ENCODE data around the gene TRAF7. TPM values are rescaled to one million over a fixed set of nuclear protein-coding genes. Genes with fewer than 3 reads are reported as not detected.

Gene TRAF7
- total RNA-seq, 2 experiments from 2014 or later: 59.5 to 72.9 TPM

- no peak within 1 kb of the TSS for H3K27ac Mint-ChIP-seq
- peak; percentile 59 for DNase-seq
- H3K4me3 Mint-ChIP-seq: peak within 1 kb of the TSS; percentile 18
- peak; percentile 54 for ATAC-seq
- H3K27me3 Mint-ChIP-seq: peaks cover 7% of the 10 kb centered on the region
- H3K9me3 Mint-ChIP-seq (ENCODE audit: low read depth): no peaks in the 10 kb centered on the region
- H3K36me3 Mint-ChIP-seq: peaks cover 11% of the 10 kb centered on the region
- CTCF ChIA-PET: interaction anchor here (1.1 to 2.5 kb wide), 5 partner anchors 8 to 144 kb away, joined by 3 to 14 read pairs (median 7); no protein-coding TSS in a partner anchor
- H3K4me1 Mint-ChIP-seq: peaks cover 26% of the 10 kb centered on the region
Measured at GRCh38 chr16:2147981-2148671, 7.5 kb upstream of the TRAF7 start, which contains the start of gene RAB26. Gene RAB26 (plus strand): TSS chr16:2148625. CDS start chr16:2148784, 159 bp downstream.

- ATAC-seq: peak; percentile 5
- H3K4me3 Mint-ChIP-seq: peak overlapping the region; percentile 18
- DNase-seq: peak; percentile 56
- peaks cover 34% of the 10 kb centered on the region for H3K4me1 Mint-ChIP-seq
- H3K27ac Mint-ChIP-seq: no peak overlapping the region
- H3K36me3 Mint-ChIP-seq: peaks cover 19% of the 10 kb centered on the region
- CTCF ChIA-PET: interaction anchor here (0.9 to 2.5 kb wide), 4 partner anchors 9 to 126 kb away, joined by 3 to 14 read pairs (median 4); no protein-coding TSS in a partner anchor
- H3K27me3 Mint-ChIP-seq: peaks cover 7% of the 10 kb centered on the region
- H3K9me3 Mint-ChIP-seq (ENCODE audit: low read depth): no peaks in the 10 kb centered on the region
Measured at GRCh38 chr16:2148714-2149629, 6.6 kb upstream of the TRAF7 start.

GRCh38 chr16:2149630-2150417, 5.8 kb upstream of the TRAF7 start:
- no peak for ATAC-seq
- H3K4me1 Mint-ChIP-seq: peaks cover 36% of the 10 kb centered on the region
- H3K36me3 Mint-ChIP-seq: peaks cover 27% of the 10 kb centered on the region
- H3K4me3 Mint-ChIP-seq: no peak overlapping the region
- CTCF ChIA-PET: interaction anchor here (0.9 to 5.9 kb wide), 5 partner anchors 10 to 146 kb away, joined by 3 to 35 read pairs (median 9); no protein-coding TSS in a partner anchor
- no peaks in the 10 kb centered on the region for H3K9me3 Mint-ChIP-seq (ENCODE audit: low read depth)
- H3K27me3 Mint-ChIP-seq: peaks cover 7% of the 10 kb centered on the region
- H3K27ac Mint-ChIP-seq: no peak overlapping the region
- no peak for DNase-seq

- peaks cover 36% of the 10 kb centered on the region for H3K4me1 Mint-ChIP-seq
- no peaks in the 10 kb centered on the region for H3K9me3 Mint-ChIP-seq (ENCODE audit: low read depth)
- no peak overlapping the region for H3K27ac Mint-ChIP-seq
- ATAC-seq (no peak), DNase-seq (no peak)
- CTCF ChIA-PET: interaction anchor here (0.5 to 5.9 kb wide), 4 partner anchors 10 to 174 kb away, joined by 3 to 35 read pairs (median 12); no protein-coding TSS in a partner anchor
- H3K36me3 Mint-ChIP-seq: peaks cover 33% of the 10 kb centered on the region
- H3K4me3 Mint-ChIP-seq: no peak overlapping the region
- H3K27me3 Mint-ChIP-seq: peaks cover 7% of the 10 kb centered on the region
Measured at GRCh38 chr16:2150418-2151187, 5.0 kb upstream of the TRAF7 start.

- Mint-ChIP-seq H3K4me3 (no peak overlapping the region), H3K36me3 (peaks cover 33% of the 10 kb centered on the region), H3K27me3 (peaks cover 7% of the 10 kb centered on the region), H3K4me1 (peaks cover 39% of the 10 kb centered on the region), H3K27ac (peak overlapping the region; percentile 22), H3K9me3 (ENCODE audit: low read depth) (no peaks in the 10 kb centered on the region)
- CTCF ChIA-PET: interaction anchor here (2.0 to 6.1 kb wide), 3 partner anchors 13 to 147 kb away, joined by 9 to 78 read pairs (median 35); partner anchors contain the start of gene PKD1
- DNase-seq: no peak
- ATAC-seq: no peak
Measured at GRCh38 chr16:2151188-2152091, 4.1 kb upstream of the TRAF7 start.

- peak overlapping the region; percentile 96 for H3K4me3 Mint-ChIP-seq
- H3K9me3 Mint-ChIP-seq (ENCODE audit: low read depth): no peaks in the 10 kb centered on the region
- H3K27me3 Mint-ChIP-seq: peaks cover 4% of the 10 kb centered on the region
- CTCF ChIA-PET: interaction anchor here (0.7 to 6.1 kb wide), 9 partner anchors 10 to 188 kb away, joined by 3 to 78 read pairs (median 6); partner anchors contain the start of genes NTHL1, PGP, PKD1 and RPS2
- H3K27ac Mint-ChIP-seq: peak overlapping the region; percentile 64
- DNase-seq (no peak), ATAC-seq (no peak)
- peaks cover 50% of the 10 kb centered on the region for H3K4me1 Mint-ChIP-seq
- H3K36me3 Mint-ChIP-seq: peaks cover 33% of the 10 kb centered on the region
Measured at GRCh38 chr16:2152695-2153506, 2.7 kb upstream of the TRAF7 start.

- ATAC-seq (no peak), DNase-seq (peak; percentile 58)
- Mint-ChIP-seq H3K36me3 (peaks cover 33% of the 10 kb centered on the region), H3K27me3 (peaks cover 4% of the 10 kb centered on the region), H3K9me3 (ENCODE audit: low read depth) (no peaks in the 10 kb centered on the region), H3K4me3 (peak overlapping the region; percentile 96), H3K27ac (peak overlapping the region; percentile 64), H3K4me1 (peaks cover 46% of the 10 kb centered on the region)
- CTCF ChIA-PET: interaction anchor here (0.7 to 6.1 kb wide), 14 partner anchors 8 to 190 kb away, joined by 3 to 78 read pairs (median 5); partner anchors contain the start of genes ECI1, PKD1, RPS2 and TBL3
Measured at GRCh38 chr16:2154533-2155090, 970 bp upstream of the TRAF7 start.

GRCh38 chr16:2155977-2156848, 631 bp downstream of the TRAF7 start:
- H3K27ac Mint-ChIP-seq: peak overlapping the region; percentile 93
- DNase-seq (peak; percentile 53), ATAC-seq (no peak)
- CTCF ChIA-PET: interaction anchor here (0.7 to 6.1 kb wide), 12 partner anchors 12 to 185 kb away, joined by 3 to 78 read pairs (median 5); partner anchors contain the start of genes ECI1, NTHL1, PKD1 and TBL3
- peaks cover 30% of the 10 kb centered on the region for H3K36me3 Mint-ChIP-seq
- H3K4me1 Mint-ChIP-seq: peaks cover 37% of the 10 kb centered on the region
- no peaks in the 10 kb centered on the region for H3K9me3 Mint-ChIP-seq (ENCODE audit: low read depth)
- peak overlapping the region; percentile 96 for H3K4me3 Mint-ChIP-seq
- no peaks in the 10 kb centered on the region for H3K27me3 Mint-ChIP-seq

- CTCF ChIA-PET: interaction anchor here (3.9 to 6.1 kb wide), 2 partner anchors 18 to 94 kb away, joined by 20 to 78 read pairs; partner anchors contain the start of genes ECI1 and PKD1
- H3K27ac Mint-ChIP-seq: peak overlapping the region; percentile 93
- H3K9me3 Mint-ChIP-seq (ENCODE audit: low read depth): no peaks in the 10 kb centered on the region
- no peaks in the 10 kb centered on the region for H3K27me3 Mint-ChIP-seq
- ATAC-seq: no peak
- H3K4me3 Mint-ChIP-seq: peak overlapping the region; percentile 96
- DNase-seq: no peak
- peaks cover 25% of the 10 kb centered on the region for H3K36me3 Mint-ChIP-seq
- peaks cover 31% of the 10 kb centered on the region for H3K4me1 Mint-ChIP-seq
Measured at GRCh38 chr16:2156849-2157224, 1.3 kb downstream of the TRAF7 start.

Data from activated CD8-positive, alpha-beta memory T cell treated with anti-CD3 and anti-CD28 coated beads, Interleukin-2, amount 10 ng/mL, durations not matched to agents 7 days and 5 days (primary cell).